Measurements from ENCODE around the gene NCLN.
"Not testable (repeated sequence)": the region's sequence is repeated elsewhere in the genome, so short reads cannot be mapped to it uniquely, and the experiment has no call there.

NCLN gene

DNA sequence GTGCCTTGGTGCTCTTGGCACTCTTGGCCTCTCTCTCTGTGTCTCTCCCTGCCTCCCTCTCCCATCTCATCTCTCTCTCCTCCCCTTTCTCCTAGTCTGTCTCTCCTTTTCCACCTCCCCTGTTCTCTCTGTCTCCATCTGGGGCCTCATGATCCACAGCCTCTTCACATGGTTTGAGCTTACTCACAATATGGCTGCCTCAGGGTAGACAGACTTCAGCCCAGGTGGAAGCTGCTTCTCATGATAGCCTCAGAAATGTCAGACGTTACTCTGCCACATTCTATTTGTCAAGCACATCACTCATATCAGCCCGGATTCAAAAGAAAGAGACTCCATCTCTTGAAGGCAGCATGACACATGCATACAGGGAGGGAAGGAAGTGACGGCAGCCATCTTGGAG lies 25.5 kb upstream of the NCLN start:
- no peak for DNase-seq (ENCODE audit: low read depth, low spot score)
- 0 out of 2 replicates have a peak, but pooled peaks cover 3% of the 10 kb centered on the region for H3K9me3 ChIP-seq (ENCODE audit: low read depth, low read length)
- no peak overlapping the region for H3K27ac ChIP-seq
- no peak overlapping the region for H3K4me3 ChIP-seq
- TF ChIP-seq POLR2AphosphoS5 (IDR thresholded peaks at IDR 0.05; ENCODE audit: borderline replicate concordance, low read depth, low read length) (no peak), EZH2 (IDR thresholded peaks at IDR 0.05) (no peak), FOXP2 (optimal IDR thresholded peaks at IDR 0.05; ENCODE audit: control extremely low read depth, extremely low read length, insufficient read depth) (no peak)
- no peaks in the 10 kb centered on the region for H3K36me3 ChIP-seq (ENCODE audit: insufficient read depth, low read length)
- H3K9ac ChIP-seq (ENCODE audit: insufficient read length) = no peak overlapping the region

DNA sequence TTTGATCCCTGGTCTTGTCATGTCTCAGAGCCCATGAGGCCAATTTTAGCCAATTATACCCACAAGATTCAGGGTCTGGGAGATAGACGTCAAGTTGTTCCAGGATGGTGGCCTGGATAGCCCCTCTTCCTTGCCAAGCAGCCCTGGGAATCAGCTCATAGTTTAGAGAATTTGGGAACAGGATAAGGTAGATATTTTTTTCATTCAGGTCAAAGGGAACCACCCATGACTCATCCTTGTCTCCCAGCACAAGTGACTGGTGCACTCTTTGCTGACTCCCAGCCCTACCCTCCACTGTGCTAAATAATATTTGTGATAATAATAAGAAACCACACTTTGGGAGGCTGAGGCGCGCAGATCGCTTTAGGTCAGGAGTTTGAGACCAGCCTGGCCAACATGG lies 24.3 kb upstream of the NCLN start:
- Histone ChIP-seq H3K27ac (no peak overlapping the region), H3K9me3 (ENCODE audit: low read depth, low read length) (0 out of 2 replicates have a peak, but pooled peaks cover 3% of the 10 kb centered on the region), H3K9ac (ENCODE audit: insufficient read length) (no peak overlapping the region), H3K36me3 (ENCODE audit: insufficient read depth, low read length) (no peaks in the 10 kb centered on the region), H3K4me3 (no peak overlapping the region)
- DNase-seq (ENCODE audit: low read depth, low spot score) = no peak
- TF ChIP-seq EZH2 (IDR thresholded peaks at IDR 0.05) (no peak), POLR2AphosphoS5 (IDR thresholded peaks at IDR 0.05; ENCODE audit: borderline replicate concordance, low read depth, low read length) (no peak), FOXP2 (optimal IDR thresholded peaks at IDR 0.05; ENCODE audit: control extremely low read depth, extremely low read length, insufficient read depth) (no peak)

DNA sequence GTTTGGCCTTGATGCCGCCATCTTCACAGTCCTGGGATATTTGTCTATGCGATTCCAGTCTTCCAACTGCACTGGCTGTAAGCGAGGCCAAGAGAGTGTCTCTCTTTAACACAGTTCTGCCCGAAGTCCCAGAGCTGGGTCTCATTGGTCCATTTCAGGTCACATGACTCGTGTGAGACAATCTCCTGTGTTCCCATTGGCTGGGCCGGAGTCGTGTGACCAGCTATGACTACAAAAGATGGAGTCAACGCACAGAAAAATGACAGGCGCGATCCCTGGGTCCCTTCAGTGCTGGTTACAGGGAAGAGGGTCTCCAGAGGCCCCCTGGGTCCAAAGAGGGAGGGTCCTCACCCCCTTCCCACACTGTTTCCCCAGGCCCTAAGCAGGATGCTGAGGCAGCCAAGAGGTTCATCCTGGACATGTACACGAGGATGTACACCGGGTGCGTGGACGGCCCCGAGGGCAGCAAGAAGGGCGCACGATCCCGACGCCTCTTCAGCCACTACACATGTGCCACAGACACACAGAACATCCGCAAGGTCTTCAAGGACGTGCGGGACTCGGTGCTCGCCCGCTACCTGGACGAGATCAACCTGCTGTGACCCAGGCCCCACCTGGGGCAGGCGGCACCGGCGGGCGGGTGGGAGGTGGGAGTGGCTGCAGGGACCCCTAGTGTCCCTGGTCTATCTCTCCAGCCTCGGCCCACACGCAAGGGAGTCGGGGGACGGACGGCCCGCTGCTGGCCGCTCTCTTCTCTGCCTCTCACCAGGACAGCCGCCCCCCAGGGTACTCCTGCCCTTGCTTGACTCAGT lies 23.1 kb upstream of the NCLN start:
- Histone ChIP-seq H3K9me3 (ENCODE audit: low read depth, low read length) (0 out of 2 replicates have a peak, but pooled peaks cover 3% of the 10 kb centered on the region), H3K9ac (ENCODE audit: insufficient read length) (no peak overlapping the region), H3K36me3 (ENCODE audit: insufficient read depth, low read length) (no peaks in the 10 kb centered on the region), H3K4me3 (no peak overlapping the region), H3K27ac (no peak overlapping the region)
- DNase-seq (ENCODE audit: low read depth, low spot score) = no peak
- TF ChIP-seq POLR2AphosphoS5 (IDR thresholded peaks at IDR 0.05; ENCODE audit: borderline replicate concordance, low read depth, low read length) = no peak
- no peak for TF ChIP-seq FOXP2 (optimal IDR thresholded peaks at IDR 0.05; ENCODE audit: control extremely low read depth, extremely low read length, insufficient read depth)
- no peak for TF ChIP-seq EZH2 (IDR thresholded peaks at IDR 0.05)

DNA sequence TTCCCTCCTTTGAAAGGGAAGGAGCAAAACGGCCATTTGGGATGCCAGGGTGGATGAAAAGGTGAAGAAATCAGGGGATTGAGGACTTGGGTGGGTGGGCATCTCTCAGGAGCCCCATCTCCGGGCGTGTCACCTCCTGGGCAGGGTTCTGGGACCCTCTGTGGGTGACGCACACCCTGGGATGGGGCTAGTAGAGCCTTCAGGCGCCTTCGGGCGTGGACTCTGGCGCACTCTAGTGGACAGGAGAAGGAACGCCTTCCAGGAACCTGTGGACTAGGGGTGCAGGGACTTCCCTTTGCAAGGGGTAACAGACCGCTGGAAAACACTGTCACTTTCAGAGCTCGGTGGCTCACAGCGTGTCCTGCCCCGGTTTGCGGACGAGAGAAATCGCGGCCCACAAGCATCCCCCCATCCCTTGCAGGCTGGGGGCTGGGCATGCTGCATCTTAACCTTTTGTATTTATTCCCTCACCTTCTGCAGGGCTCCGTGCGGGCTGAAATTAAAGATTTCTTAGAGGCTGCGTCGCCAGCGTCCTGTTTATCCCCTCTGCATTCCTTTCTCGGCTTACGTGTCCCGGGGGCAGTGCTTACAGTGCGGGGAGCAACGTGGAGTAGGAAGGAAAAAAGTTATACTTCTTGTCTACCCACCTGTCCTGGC lies 22.4 kb upstream of the NCLN start:
- Histone ChIP-seq H3K27ac (no peak overlapping the region), H3K36me3 (ENCODE audit: insufficient read depth, low read length) (no peaks in the 10 kb centered on the region), H3K9ac (ENCODE audit: insufficient read length) (no peak overlapping the region), H3K9me3 (ENCODE audit: low read depth, low read length) (0 out of 2 replicates have a peak, but pooled peaks cover 3% of the 10 kb centered on the region), H3K4me3 (no peak overlapping the region)
- TF ChIP-seq FOXP2 (optimal IDR thresholded peaks at IDR 0.05; ENCODE audit: control extremely low read depth, extremely low read length, insufficient read depth) (peak; percentile 46), POLR2AphosphoS5 (IDR thresholded peaks at IDR 0.05; ENCODE audit: borderline replicate concordance, low read depth, low read length) (no peak)
- no peak for DNase-seq (ENCODE audit: low read depth, low spot score)

- no peak overlapping the region for H3K9ac ChIP-seq (ENCODE audit: insufficient read length)
- no peak for DNase-seq (ENCODE audit: low read depth, low spot score)
- H3K4me3 ChIP-seq = no peak overlapping the region
Measured at GRCh38 chr19:3163943-3164342, 21.8 kb upstream of the NCLN start.

GRCh38 chr19:3167533-3168272 lies 18.0 kb upstream of the NCLN start:
- Histone ChIP-seq H3K9ac (ENCODE audit: insufficient read length) (no peak overlapping the region), H3K36me3 (ENCODE audit: insufficient read depth, low read length) (no peaks in the 10 kb centered on the region), H3K4me3 (no peak overlapping the region), H3K27ac (no peak overlapping the region), H3K9me3 (ENCODE audit: low read depth, low read length) (no peaks in the 10 kb centered on the region)
- DNase-seq (ENCODE audit: low read depth, low spot score) = no peak
- no peak for TF ChIP-seq EZH2 (IDR thresholded peaks at IDR 0.05)
- no peak for TF ChIP-seq FOXP2 (optimal IDR thresholded peaks at IDR 0.05; ENCODE audit: control extremely low read depth, extremely low read length, insufficient read depth)
- no peak for TF ChIP-seq POLR2AphosphoS5 (IDR thresholded peaks at IDR 0.05; ENCODE audit: borderline replicate concordance, low read depth, low read length)

More at GRCh38 chr19:3163943-3164342, 21.8 kb upstream of the NCLN start:
- TF ChIP-seq POLR2AphosphoS5 (IDR thresholded peaks at IDR 0.05; ENCODE audit: borderline replicate concordance, low read depth, low read length) (no peak), EZH2 (IDR thresholded peaks at IDR 0.05) (no peak), FOXP2 (optimal IDR thresholded peaks at IDR 0.05; ENCODE audit: control extremely low read depth, extremely low read length, insufficient read depth) (no peak)
- H3K9me3 ChIP-seq (ENCODE audit: low read depth, low read length) = 0 out of 2 replicates have a peak, but pooled peaks cover 3% of the 10 kb centered on the region
- H3K27ac ChIP-seq = no peak overlapping the region
- H3K36me3 ChIP-seq (ENCODE audit: insufficient read depth, low read length) = no peaks in the 10 kb centered on the region

GRCh38 chr19:3171894-3172672 lies 13.6 kb upstream of the NCLN start:
- Histone ChIP-seq H3K4me3 (no peak overlapping the region), H3K27ac (no peak overlapping the region), H3K36me3 (ENCODE audit: insufficient read depth, low read length) (no peaks in the 10 kb centered on the region), H3K9me3 (ENCODE audit: low read depth, low read length) (no peaks in the 10 kb centered on the region), H3K9ac (ENCODE audit: insufficient read length) (no peak overlapping the region)
- TF ChIP-seq FOXP2 (optimal IDR thresholded peaks at IDR 0.05; ENCODE audit: control extremely low read depth, extremely low read length, insufficient read depth) (no peak), EZH2 (IDR thresholded peaks at IDR 0.05) (no peak), POLR2AphosphoS5 (IDR thresholded peaks at IDR 0.05; ENCODE audit: borderline replicate concordance, low read depth, low read length) (no peak)
- DNase-seq (ENCODE audit: low read depth, low spot score) = no peak

DNA sequence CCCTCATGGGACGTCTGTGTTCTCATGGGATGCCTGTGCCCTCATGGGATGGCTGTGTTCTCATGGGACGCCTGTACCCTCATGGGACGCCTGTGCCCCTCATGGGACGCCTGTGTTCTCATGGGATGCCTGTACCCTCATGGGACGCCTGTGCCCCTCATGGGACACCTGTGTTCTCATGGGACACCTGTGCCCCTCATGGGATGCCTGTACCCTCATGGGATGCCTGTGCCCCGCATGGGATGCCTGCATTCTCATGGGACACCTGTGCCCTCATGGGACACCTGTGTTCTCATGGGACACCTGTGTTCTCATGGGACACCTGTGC lies 13.1 kb upstream of the NCLN start:
- not testable (repeated sequence) for H3K36me3 ChIP-seq (ENCODE audit: insufficient read depth, low read length); H3K9me3 ChIP-seq (ENCODE audit: low read depth, low read length); DNase-seq (ENCODE audit: low read depth, low spot score); H3K9ac ChIP-seq (ENCODE audit: insufficient read length); H3K4me3 ChIP-seq; H3K27ac ChIP-seq
